Central memory CD4-positive, alpha-beta T cell (primary cell): Measurements from ENCODE around the gene VIPAS39.

Experiments
- DNase-seq: peaks from one replicate; pipeline ENCODE4 v3.0.0; 2022
- total RNA-seq, 3 experiments: gene quantifications; one replicate each; lab custom pipeline; 2026; lab: John Stamatoyannopoulos, UW

VIPAS39 gene
- total RNA-seq: 21.4 to 28.3 (median 26.2) reads per million in 3 experiments

DNA sequence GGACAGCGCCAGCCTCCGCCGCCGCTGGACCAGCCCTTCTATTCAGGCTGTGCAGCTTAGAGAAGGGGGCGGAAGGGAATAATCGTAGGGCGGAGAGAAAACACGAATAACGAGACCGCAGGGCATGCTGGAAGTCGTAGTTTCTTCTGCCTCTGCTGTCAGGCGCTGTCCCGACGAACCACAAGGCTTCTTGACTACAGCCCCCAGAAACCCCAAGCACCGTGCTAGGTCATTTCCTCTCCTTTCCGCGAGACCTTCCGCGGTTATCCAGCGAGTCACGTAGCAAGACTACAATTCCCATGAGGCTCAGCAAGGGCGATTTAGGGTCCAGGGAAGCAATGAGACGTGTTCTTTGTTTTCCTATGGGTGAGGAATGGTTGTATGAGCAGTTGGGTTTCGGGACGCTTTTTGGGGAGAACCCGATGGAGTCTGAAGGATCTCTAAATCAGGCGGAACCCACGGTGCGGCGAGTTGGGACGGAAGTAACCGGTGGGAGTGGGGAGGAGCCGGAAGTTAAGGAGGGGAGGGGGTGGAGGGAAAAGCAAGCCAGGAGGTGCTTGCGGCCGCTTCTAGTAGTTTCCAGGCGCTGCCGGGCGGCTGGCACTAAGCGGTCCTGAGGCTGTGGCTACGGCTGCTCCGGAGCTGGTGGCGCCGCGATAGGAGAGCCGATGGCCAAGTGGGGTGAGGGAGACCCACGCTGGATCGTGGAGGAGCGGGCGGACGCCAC is at the start of gene VIPAS39, which contains the start of gene AHSA1:
TSS of gene VIPAS39 (minus strand) at position 80 of the 727 bp plus-strand sequence. CDS start 3,499 bp downstream, outside the sequence.
TSS of gene AHSA1 (plus strand) at position 572 of the 727 bp plus-strand sequence. CDS start at position 669, 97 bp downstream.
- DNase-seq: peak; percentile 96

DNA sequence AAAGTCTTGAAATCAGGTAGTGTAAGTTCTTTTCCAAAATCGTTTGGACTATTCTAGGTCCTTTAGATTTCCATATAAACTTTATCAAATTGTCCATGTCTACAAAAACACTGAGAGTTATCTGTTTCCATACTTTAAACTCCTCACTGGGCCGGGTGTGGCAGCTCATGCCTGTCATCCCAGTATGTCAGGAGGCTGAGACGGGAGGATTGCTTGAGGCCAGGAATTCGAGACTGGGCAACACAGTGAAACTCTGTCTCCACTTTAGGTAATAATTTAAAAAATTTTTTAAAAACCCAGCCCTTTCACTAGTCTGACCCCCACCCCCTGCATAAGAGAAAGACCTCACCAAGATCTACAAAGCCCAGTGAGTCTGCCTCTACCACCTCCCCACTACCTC is 47.6 kb upstream of the VIPAS39 start:
- no peak for DNase-seq

DNA sequence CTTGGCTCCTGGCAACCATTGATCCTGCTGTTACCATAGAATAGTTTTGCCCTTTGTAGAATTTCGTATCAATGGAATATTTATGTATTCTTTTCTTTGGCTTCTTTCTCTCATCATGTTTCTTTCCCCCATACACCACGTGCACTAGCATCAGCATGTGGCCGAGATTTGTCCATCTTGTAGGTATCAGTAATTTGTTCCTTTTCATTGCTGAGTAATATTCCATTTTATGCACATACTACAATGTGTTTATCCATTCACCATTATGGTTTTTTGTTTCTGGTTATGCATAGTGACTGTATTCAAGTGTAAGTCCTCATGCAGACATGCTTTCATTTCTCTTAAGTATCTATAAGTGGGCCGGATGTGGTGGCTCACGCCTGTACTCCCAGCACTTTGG is 45.7 kb upstream of the VIPAS39 start:
- no peak for DNase-seq

DNA sequence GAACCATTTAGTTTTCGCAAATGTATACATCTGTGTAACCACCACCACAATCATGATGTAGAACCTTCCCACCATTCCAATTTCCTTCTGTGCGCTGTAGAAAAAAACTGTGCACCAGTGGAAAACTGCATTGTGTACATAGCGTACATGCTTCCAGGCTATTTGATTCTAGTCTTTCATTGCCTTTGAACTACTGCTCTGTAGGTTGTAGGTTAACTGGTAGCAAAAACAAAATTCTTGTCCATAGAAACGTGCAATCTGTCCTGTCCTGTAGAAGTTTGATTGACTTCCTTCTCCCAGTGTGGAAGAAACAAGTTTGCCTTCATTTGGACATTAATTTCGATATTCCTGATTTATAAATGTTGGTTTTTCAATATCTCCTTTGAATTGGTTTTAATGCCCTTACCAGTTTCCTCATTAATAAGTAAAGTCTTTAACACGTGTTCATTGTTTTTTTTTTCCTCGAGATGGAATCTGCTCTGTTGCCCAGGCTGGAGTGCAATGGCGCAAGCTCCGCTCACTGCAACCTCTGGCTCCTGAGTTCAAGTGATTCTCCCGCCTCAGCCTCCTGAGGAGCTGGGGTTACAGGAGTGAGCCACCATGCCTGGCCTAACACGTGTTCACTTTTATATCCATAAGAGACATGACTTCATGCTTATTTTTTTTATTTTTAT is 44.8 kb upstream of the VIPAS39 start:
- DNase-seq: no peak

DNA sequence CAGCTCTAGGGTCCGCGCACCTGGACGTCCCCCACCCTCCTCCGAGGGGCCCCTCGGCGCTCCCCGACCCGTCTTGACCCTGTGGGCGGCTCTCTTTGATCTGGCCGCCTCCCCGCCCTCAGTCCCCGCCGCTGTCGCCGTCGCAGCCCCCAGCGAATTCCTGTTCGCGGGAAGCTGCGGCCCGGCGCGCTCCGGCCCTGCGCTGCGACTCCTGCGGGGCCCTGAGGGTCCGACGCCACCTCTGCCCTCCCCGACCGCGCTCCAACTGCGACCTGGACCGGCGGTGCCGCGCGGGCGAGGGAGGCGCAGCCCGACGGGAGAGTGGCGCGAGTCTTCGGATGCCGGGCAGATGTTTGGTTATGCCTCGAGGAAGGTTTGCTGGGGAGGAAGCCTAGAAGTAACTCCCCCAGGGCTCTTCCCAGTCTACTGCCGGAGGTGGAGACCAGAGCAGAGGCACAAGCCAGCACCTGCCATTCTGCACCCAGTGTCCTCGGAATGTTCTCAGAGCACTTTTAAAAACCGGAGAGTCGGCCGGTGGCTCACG is 41.7 kb upstream of the VIPAS39 start:
- DNase-seq: no peak

DNA sequence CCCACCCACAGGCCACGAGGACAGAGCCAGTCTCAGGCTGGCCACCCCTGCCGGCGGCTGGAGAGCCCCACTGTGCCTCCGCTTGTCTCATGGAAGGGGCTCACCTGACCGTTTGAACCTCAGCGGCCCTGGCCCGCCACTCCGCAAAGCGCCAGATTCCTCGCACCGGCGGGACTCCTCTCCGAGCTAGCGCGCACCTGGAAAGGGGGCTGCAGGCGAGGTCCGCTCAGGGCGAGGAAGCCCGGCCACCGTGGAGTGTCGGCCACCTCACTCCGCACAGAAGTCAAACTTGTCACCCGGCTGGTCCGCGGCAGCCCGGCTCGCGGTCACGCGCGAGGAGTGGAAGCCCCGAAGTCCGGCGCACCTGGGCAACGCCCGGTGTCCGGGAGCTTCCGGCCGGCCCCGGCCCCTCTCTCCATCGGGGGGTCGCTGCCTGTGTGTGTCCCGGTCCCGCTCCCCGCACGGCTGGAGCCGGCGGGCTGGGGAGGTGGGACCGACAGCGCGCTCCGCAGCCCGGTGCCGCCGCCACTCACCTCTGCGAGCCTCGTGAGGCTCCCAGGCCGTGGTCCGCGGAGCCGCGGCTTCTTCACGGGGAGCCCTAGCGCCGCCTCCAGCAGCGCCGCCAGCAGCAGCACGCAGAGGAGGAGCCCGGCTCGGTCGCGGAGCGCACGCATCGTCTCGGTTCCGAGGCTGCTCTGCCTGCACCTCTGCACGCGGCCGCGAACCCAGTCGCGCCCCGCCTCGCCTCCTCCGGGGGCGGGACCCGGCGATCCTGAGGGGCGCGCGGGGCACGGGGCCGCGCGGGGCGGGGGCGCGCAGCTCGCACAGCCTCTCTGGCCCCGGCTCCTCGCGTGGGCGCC is 40.9 kb upstream of the VIPAS39 start, which contains the start of gene ISM2:
TSS of gene ISM2 (minus strand) at position 697 of the 860 bp plus-strand sequence. CDS start at position 674, 23 bp downstream.
- no peak for DNase-seq

DNA sequence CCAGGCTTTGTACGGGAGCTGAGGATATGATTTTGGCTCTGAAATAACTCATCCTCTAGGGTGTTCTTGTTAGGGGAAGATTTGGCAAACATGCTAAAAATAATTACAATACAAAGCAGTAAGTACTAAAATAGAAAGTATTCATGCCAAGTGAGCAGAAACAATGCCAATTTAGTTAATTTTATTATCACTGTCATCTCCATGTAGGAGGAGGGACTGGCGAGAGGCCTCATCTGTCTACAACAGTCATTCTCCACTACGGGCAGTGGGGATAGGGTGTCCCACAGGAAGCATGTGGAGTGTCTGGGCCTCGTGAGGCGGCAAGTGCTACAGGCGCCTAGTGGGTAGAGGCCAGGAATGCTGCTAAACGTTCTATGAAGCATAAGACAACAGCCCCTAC is 37.9 kb upstream of the VIPAS39 start:
- no peak for DNase-seq

DNA sequence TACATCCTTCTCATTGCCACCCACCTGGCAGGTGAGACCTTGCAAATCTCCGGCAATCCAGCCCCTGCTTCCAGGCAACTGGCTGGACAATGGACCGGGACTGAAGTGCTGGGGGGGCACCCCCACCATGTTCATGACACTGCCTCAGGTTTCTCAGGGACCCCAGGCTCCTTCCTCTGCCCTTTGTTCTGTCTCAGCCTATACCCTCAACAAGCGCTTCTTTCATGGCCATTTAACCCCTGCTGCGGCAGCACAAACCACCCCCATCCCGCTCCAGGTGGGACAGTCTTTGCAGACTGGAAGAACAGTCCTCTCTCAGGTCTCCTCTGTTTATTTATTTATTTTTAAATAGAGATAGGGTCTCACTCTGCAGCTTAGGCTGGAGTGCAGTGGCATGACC is 33.7 kb upstream of the VIPAS39 start:
- DNase-seq: no peak

DNA sequence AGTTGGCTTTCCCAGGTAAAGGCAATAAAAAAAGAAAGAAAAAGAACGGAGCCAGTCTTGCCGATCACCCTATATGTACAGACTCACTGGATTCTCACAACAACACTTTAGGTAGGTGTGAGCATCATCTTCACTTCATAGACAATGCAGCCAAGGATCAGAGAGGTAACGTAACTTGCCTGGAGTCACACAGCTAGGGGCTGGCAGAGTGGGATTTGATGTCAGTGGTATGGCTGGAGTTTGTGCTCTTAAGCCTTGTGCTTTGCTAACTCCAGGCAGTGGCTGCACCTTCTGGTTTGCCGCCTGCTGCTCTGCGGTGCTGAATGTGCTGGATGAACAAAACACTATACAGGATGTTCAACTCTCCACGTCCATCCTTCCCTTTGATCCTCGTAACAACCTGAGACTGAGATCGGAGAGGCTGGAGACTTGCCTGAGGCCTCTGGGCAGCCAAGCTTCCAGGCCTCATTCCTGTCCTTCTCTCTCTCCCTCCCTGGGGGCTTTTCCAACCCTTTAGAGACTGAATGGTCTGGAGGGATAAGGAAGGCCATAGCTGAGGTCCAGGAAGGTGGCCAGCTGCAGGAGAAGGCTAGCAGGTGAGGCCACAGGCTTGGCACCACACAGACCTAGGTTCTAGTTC is 33.1 kb upstream of the VIPAS39 start:
- no peak for DNase-seq

DNA sequence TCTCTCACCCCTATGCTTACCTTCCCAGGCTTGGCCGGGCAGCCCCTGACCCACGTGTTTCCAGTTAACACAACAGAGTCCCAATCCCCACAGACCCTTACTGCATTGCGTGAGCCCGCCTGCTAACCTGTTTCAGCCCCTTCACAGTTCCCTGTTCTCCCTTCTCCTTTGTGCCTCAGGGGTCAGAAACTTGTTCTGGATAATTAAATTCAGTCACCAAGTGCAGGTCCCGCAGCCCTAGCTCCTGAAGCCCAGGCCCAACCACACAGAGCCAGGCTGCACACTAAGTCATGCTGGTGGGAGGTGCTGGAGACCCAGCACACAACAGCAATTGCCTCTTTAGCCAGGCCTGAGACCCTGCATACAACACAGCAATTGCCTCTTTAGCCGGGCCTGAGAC is 31.6 kb upstream of the VIPAS39 start:
- DNase-seq: no peak

DNA sequence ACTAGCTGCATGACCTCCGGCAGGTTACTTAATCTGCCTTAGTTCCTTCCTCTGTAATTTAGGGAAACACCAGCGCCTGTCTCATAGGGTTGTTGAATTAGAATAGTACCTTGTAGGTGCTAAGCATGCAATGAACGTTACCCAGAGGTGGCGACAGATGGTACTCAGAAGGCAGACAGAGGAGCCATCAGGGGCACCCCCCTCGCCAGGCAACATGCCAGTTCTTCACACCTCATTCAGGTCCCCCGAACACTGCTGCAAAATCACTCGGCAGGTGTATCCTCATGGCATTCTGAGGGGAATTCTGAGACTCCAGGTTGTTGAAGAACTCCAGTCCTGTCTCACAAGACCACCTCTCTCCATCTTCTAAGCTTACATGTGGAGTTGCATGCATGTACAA is 31.2 kb upstream of the VIPAS39 start:
- DNase-seq: no peak

DNA sequence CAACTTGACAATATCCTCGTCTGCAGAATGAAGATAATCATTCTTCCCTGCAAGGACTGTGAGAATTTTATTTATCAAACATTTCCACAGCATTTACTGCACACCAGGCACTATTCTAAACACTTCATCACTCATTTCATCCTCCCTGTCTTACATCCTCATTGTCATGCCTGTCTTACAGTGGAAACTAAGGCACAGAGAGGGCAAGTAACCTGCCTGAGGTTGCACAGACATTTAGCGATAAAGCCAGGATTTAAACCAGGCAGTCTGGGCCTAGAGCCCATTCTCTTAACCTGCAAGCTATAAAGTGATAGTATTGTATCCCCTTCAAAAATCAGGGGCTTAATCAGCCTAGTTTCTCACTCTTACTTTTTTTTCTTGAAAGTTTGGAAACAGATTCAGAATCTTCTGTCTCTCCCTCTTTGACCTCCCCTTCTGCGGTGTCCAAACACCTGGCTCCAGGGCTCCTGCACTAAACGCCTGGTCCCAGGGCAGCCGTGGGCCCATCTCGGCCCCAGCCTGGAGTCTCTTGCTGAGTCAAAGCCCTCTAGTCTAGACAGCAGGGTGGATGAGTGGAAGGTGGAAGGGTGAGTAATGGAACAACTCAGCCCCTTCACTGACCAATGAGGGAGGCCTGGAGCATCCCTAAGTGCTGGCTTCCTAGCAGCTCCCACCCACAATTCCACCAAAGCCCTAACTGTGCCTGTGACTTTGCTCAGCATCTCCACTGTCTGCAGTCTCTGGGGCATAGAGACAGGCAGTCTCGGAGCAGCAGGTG is 28.7 kb upstream of the VIPAS39 start:
- DNase-seq: no peak

DNA sequence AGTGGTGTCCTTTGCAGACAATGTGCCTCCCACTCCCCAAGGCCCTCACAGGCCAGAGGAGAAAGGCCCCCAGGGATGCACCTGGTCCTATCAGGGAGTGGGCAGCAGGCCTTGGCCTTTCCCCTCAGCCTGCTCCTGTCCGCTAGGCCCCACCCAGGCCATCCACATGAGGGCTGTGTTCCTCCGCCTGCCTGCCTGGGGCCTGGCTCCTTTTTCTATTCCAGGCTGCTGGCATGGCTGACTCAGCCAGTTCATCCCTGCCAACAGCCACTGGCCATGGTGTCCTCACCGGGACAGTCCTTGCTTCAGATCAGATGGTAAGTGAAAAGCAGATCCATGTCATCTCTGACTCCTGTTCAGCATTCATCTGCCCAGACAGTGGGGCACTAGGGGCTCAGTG is 27.9 kb upstream of the VIPAS39 start:
- no peak for DNase-seq

DNA sequence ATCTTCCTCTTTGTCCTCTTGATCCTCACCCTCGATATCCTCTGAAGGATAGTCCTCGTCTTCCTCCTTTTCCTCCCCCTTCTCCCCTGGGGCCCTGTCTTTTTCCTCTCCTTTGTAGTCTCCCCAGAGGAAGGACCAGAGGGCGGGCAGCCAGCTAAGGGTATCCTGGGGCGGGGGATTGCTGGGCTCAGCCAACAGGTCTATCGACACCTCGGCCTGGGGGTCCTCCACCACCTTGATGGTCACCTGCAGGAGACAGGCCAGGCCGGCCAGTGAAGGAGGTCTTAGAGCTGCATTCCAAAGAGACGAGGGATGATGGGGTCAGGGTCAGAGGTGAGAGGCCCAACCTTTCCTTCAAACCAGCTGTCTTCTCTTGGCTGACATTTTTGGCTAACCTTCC is 25.0 kb upstream of the VIPAS39 start:
- no peak for DNase-seq

DNA sequence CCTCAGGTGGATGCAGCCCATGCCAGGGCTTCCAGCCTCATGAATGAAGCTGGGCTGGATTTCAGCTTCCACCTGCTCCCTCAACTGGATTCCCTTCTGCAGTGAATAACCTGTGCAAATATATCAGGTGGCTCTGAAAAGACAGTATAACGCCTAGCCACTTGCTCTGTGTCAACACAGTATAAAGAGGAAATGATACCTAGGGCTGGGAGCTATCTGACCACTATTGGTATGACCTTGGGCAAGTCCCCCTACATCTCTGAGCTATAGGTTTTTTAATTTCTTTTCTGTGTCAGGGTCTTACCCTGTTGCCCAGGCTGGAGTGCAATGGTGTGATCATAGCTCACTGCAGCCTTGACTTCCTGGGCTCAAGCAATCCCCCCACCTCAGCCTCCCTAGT is 21.4 kb upstream of the VIPAS39 start:
- no peak for DNase-seq

DNA sequence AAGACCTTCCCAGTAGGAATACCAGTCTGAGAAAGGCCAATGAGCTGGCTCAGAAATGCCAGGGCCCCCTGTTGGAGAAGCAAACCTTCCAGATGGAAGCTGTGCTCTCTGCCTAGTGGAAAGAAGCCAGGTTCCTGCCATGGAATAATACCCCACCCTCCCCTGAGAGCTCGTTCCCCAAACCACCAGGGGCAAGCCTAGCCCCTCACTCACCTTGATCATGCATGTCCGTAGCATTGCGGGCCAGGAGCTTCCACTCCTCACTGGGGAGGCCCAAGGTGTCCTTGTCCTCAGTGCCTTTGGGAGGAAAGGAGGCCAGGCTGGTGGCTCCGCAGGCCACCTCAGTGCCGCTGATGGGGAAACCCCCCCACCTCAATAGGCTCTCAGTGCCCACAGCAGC is 20.6 kb upstream of the VIPAS39 start:
- DNase-seq: no peak

DNA sequence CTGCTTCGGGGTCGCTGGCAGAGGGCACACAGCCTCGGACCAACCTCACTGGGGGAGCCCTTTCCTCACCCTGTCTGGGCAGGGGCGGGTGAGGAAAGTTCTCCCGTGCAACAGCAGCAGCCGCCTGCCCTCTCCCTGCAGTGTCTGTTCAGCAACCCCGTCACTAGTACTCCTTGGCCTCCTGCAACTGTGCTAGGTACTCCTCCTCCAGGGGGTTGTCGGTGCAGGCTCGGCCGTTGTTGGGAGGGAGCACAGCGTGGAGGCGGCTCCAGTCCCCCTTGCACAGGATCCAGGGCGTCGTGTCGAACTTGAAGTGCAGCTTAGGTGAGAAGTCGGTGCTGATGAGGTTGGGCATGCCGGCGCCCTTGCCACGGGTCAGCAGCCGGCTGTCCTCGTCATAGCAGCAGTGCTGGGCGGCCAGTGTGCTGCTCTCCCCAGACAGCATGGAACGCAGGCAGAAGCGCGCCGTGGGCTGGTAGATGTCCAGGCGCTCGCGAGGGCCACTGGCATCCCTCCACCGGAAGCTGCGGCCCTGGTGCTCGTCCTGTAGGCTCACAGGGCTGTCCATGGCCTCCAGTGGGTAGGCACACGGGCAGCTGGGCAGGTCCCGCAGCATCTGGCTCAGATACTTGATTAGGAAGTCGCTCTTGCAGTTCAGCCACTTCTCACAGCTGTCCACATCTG is 18.2 kb upstream of the VIPAS39 start:
- no peak for DNase-seq

DNA sequence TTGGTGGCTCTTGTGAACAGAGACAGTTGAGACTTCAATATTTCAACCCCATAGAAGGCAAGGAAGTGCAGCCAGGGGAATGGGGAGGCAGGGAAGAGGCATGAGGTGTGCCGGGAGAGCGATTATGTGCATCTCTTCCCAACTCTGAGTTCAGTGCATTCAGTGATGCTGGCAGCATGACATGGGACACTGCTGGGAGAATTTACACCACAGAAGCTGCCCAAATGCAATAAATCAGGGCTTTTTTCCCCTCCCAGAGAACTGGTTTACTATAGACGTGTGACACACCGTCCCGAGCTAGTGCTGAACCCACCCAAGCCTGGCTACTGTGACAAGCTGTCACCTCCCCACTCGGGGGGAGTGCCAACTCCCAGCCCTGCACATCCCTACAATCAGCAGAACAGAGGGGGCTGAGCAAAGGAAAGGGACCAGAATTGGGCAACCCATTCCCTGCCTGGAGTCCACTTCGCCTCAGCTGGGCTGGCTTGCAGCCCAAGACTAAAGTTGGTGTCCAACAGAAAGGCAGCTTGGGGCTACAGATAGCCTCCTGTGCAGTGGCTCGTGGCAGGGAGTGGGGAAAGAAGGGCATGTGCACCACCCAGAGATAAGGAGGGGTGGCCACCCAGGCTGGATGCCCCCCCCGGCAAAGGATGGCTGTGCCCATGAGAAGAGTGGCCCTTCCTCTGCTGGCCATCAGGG is 17.2 kb upstream of the VIPAS39 start:
- no peak for DNase-seq

DNA sequence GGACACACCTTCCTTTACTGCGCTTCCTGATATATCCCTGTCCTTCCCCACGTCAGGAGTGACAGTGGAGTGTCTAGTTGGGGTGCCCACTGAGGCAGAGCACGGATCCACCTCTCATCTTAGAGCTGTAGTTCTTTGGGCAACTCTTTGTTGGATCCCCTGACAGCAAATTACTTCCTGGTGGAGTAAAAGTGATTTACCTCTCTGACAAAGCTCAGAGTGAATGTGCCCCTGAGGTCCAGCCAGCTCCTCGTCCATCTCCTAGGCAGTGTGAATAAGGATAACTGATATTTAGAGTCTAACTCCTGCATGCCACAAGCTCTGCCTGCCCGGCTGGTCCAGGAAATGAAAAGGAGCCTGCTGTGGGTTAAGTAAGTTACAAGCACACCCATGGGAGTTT is 16.5 kb upstream of the VIPAS39 start:
- DNase-seq: no peak

DNA sequence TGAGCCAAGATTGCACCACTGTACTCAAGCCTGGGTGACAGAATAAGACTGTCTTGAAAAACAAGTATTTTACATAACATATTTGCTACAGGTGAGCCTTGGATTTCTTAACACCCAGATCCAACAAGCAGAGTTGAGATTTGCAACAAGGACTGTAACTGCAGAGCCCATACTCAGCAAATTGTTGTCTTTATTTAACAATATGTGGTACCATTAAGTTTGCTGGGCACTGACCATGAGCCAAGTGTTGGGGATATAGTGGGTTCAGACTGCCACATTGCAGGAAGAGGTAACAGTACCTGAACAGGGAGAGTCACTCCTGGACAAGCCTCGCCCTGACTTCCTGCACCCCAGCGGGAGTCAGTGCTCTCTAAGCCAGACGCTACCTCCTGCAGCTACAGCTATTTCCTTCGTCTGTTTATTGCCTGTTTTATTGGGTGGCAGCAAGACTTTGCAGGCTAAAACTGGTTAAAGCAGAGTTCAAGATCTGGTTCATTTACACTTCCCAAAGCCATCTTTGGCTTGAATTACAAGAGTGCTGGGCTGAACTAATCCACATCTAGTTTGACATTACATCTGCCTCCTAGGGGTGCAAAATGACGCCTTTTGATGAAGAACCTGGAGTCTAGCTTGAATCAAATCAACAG is 12.9 kb upstream of the VIPAS39 start:
- no peak for DNase-seq
